Right kidney (tissue), 1 donor: ENCODE measurements around the gene LRP10.
A peak's percentile ranks its signal among the peaks of the same experiment; 100 is the strongest.
"Not testable (repeated sequence)": the region's sequence is repeated elsewhere in the genome, so short reads cannot be mapped to it uniquely, and the experiment has no call there.

ENCODE experiments used
- DNase-seq: peaks from one replicate; pipeline ENCODE4 v3.0.0-alpha.2; 2016

Gene LRP10

DNA sequence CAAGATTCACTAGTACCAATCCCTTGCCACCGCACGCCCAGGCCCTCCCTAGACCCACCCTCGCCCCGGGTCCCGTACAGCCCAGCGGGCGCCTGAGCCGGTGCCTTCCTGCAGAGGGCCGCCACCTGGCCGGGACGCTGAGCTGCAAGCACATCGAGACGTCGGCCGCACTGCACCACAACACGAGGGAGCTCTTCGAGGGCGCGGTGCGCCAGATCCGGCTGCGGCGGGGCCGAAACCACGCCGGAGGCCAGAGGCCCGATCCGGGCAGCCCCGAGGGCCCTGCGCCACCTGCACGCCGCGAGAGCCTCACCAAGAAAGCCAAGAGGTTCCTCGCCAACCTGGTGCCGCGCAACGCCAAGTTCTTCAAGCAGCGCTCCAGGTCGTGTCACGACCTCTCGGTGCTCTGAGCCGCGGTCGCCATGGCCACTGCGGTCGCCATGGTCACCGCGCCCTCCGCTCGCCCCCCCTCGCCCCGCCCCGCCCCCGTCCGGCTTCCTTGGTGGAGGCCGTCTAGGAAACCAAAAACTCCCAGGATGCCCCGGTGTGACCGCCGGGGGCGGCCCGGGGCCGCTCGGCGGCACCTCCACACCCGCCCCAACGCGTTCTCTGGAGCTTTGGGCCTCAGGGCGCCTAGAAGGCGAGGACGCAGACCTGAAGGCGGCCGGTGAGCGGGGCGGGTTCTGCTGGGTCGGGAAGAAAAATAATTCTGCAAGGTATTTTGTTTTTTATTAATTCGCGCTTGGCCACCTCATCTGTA lies 15.1 kb downstream of the LRP10 start:
- DNase-seq, result peak; percentile 92

DNA sequence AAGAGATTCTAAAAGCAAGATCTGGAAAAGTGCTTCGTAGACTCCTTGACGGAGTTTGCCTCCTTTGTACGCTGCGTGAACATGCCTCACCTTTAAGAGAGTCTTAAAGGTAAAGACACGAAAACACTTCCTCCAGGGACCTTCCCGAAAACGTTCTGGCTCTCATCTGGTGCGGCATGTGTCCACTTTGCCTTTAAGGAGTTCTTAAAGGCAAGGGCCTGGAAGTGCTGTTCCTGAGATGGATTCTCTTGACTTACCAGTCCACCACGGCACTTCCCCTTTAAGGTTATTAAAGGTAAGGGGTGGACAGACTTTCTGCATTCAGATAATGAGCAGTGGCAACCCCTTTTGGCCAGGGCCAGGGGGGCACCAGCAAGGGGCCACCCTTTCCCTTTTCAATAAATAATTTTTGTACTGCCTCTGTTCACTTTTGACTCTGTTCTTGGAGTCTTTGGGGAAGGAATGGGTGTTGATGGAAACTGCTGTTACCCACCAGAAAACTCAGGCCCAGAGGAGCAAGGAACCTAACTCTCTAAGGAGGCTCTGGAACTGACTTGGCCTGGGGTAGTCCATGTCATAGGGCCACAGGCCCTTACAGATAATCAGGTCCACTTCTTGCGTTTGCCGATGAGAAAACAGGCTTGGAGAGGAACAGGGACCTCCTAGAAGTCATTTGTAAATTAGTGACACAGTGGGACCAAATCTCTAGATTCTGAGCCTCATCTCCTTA lies 15.9 kb downstream of the LRP10 start:
- peak; percentile 63 for DNase-seq

- DNase-seq, result no peak
Observed at GRCh38 chr14:22887990-22888378, 16.4 kb downstream of the LRP10 start.

DNA sequence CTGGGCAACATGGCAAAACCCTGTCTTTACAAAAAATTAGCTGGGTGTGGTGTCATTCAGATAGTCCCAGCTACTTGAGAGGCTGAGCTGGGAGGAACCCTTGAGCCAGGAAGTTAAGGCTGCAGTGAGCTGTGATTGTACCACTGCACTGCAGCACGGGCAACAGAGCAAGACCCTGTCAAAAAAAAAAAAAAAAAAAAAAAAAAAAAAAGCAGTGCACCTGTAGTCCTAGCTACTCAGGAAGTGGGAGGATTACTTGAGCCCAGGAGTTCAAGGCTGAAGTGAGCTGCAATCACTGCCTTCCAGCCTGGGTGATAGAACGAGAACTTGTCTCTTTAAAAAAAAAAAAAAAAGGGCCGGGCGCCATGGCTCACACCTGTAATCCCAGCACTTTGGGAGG lies 17.1 kb downstream of the LRP10 start:
- DNase-seq, result no peak

GRCh38 chr14:22890416-22890815 lies 18.9 kb downstream of the LRP10 start:
- DNase-seq, result no peak

- no peak for DNase-seq
Observed at GRCh38 chr14:22892488-22892887, 20.9 kb downstream of the LRP10 start.

- no peak for DNase-seq
Observed at GRCh38 chr14:22893706-22894105, 22.2 kb downstream of the LRP10 start.

- DNase-seq, result no peak
Observed at GRCh38 chr14:22895402-22895801, 23.9 kb downstream of the LRP10 start.

DNA sequence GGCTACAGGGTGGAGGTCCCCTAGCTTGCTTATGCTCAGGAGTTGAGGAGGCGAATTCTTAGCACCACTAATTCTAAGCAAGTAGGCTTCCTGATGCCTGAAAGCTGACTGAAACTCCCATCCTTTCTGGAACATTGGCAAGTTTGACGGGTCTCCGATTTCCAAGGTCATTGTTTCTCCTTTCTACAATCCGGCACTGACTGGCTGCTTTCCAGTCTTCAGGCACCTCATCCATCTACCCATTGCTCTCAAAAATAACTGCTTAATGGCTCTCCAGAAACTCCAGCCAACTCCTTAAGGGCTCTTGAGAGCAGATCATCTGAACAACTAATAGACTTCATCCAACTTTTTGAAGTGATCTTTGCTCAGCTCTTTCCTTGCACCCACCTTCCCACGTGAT lies 24.8 kb downstream of the LRP10 start:
- no peak for DNase-seq

DNA sequence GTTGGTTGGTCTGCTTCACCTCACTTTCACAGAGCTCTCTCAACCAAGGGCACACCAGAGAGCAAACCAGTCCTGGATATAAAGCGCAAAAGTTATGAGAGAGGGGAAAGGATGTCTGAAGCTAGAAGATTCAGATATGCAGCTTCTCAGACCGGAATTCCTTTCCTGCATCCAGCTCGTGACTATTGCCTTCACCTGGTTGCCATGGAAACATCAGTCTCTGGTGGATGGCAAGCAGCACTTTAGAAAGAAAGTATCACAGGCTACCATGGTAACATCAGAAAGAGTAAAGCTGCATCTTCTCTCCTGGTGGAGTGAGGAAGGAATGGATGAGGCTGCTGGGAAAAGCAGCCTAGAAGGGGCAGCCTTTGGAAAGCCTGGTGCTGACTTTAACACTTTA lies 25.2 kb downstream of the LRP10 start:
- no peak for DNase-seq

DNA sequence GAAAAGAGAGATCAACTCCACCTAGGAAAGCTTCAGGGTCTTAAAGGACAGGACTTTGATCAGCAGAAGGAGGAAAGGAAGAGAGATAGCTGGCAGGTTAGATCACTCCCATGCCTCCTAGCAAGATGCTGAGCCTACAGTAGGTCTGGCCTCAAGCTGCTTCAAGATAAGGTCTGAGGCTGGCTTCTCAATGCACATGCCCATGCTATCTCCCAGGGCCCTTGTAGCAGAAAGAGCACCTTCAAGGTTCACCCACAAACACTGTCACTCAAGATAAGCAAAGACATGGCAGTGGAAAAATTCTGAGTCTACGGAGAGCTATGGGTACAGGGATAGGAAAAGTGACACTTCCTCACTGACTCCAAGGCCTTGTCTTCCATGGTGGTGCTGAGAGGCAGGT lies 25.8 kb downstream of the LRP10 start:
- no peak for DNase-seq

GRCh38 chr14:22898302-22899090 lies 27.0 kb downstream of the LRP10 start:
- DNase-seq, result no peak

- DNase-seq, result peak; percentile 37
Observed at GRCh38 chr14:22900081-22900799, 28.7 kb downstream of the LRP10 start.

DNA sequence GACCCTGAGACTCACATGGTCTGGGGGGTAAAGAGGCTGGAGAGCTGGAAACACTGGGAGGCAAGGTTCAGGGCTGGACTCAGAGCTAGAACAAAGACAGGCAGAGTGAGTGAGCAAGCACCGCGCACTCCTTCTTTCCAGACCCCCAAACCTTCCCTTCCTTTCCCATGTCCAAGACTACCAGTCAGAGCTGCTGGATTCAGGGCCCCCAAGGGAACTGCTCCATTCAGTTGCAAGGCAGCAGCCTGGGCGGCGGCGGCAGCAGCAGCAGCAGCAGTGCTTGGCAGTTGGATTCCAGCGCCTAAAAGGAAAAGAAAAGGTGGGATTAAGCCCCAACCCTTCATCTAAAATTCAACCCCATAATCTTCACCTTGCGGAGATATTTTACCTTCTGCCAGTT lies 30.3 kb downstream of the LRP10 start:
- no peak for DNase-seq

- no peak for DNase-seq
Observed at GRCh38 chr14:22903742-22904087, 32.2 kb downstream of the LRP10 start.

DNA sequence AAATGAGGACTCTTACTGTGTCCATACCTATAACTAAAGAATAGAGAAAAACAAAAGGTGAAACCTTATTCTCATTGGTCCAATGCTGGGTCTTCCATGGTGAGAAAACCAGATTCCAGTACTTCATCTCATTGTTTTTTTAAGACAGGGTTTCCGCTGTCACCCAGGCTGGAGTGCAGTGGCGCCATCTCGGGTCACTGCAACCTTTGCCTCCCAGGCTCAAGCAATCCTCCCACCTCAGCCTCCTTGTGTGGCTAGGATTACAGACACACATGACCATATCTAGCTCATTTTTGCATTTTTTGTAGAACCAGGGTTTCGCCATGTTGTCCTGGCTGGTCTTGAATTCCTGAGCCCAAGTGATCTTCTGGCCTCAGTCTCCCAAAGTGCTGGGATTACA lies 34.1 kb downstream of the LRP10 start:
- DNase-seq, result no peak

GRCh38 chr14:22906073-22906472 lies 34.5 kb downstream of the LRP10 start:
- DNase-seq, result no peak

- no peak for DNase-seq
Observed at GRCh38 chr14:22907429-22907828, 35.9 kb downstream of the LRP10 start.

DNA sequence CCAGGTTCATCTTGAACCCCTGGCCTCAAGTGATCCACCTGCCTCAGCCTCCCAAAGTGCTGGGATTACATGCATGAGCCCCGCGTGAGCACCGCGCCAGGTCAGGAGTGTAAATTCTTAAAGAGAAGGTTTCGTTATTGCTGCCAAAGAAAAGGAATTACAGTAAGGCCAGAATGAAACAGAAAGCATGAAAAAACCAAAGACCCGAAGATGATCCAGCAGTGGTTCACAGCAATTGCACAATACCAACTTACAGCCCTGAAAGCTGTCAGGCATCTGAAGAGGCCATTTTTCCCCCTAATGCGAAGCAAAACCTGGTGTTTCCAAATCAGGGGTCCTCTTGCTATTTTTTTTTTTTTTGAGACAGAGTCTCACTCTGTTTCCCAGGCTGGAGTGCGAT lies 37.1 kb downstream of the LRP10 start:
- no peak for DNase-seq

DNA sequence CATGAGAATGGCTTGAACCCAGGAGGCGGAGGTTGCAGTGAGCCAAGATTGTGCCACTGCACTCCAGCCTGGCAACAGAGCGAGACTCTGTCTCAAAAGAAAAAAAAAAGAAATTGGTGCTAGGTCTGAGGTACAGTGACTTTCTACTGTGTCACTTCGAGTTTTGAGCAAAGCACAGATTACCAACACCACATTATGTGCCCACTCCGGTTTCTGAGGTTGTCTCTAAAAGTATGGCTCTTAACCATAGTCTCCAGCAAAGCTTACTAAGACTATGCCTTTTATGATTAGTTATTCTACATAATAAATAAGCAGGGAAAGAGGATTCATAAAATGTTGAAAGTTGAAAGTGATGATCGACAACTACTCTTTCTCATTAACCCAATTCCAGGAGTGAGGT lies 39.4 kb downstream of the LRP10 start:
- DNase-seq, result no peak

DNA sequence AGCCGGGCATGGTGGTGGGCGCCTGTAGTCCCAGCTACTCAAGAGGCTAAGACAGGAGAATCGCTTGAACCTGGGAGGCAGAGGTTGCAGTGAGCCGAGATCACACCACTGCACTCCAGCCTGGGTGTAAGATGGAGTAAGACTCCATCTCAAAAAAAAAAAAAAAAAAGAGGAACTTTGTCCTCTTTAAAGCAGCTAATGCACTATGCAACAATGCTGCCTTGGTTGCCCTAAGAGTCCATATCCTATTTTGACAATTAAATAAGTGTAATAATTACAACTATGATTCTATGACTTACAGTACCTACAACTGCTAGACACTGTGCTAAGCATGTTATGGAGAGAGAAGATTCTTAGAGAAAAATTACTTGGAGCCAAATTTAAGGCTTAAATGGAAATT lies 43.3 kb downstream of the LRP10 start:
- DNase-seq, result not testable (repeated sequence)

- DNase-seq, result no peak
Observed at GRCh38 chr14:22915886-22916521, 44.5 kb downstream of the LRP10 start.
